ENCODE measurements around the gene CAMTA1.

GRCh38 chr1:7278045-7278444, 492.8 kb downstream of the CAMTA1 start:
- TF ChIP-seq CTCF (IDR thresholded peaks at IDR 0.05) (no peak), EZH2 (IDR thresholded peaks at IDR 0.05) (no peak)

Measured in neural progenitor cell (in vitro differentiated cells).